ENCODE results near the gene ANP32E. TPM values are rescaled to one million over a fixed set of nuclear protein-coding genes. Genes with fewer than 3 reads are reported as not detected.

ANP32E gene
- total RNA-seq (2011; cell fraction: chromatin; rRNA removed; ENCODE audit: low replicate concordance): 8.8 and 23.9 TPM in 2 replicates
- 7.3 and 8.2 TPM in 2 replicates for total RNA-seq (2011; cell fraction: nucleolus; rRNA removed)
- total RNA-seq (2011; cell fraction: nucleoplasm; rRNA removed): 20.2 and 29.5 TPM in 2 replicates
- total RNA-seq (2014; rRNA removed) (62.5 and 67.0 TPM in 2 replicates), total RNA-seq (2014; rRNA removed; fragmentation: Illumina TruSeq; extraction: Trizol) (105 and 135 TPM in 2 replicates), total RNA-seq (2015; rRNA removed; fragmentation: Illumina TruSeq; extraction: Trizol) (89.4 and 93.3 TPM in 2 replicates), total RNA-seq (2021) (67.8 and 92.4 TPM in 2 replicates), polyA plus RNA-seq (2011; rRNA removed) (34.3 and 60.4 TPM in 2 replicates), polyA plus RNA-seq (2014; fragmentation: Illumina TruSeq; extraction: Trizol) (110 and 124 TPM in 2 replicates), polyA plus RNA-seq (2014; fragmentation: Nextera tagmentation; extraction: Ambion mirVana) (100 to 1,000 TPM; 133 to 197 TPM), polyA plus RNA-seq (2014; rRNA removed) (99.8 and 104 TPM in 2 replicates), polyA minus RNA-seq (2011; rRNA and poly(A)+ RNA removed) (45.2 and 52.2 TPM in 2 replicates), Bru-seq, nascent RNA (percentile 93 among the genes with signal in this experiment), BruChase-seq, experiment 1, labeled RNA remaining after a 2-hour chase (percentile 96 among the genes with signal in this experiment), BruChase-seq, experiment 2, labeled RNA remaining after a 6-hour chase (percentile 97 among the genes with signal in this experiment)
- 4.0 and 15.1 TPM in 2 replicates for polyA plus RNA-seq (2011; cell fraction: cytosol; rRNA removed)
- 6.3 and 9.6 TPM in 2 replicates for polyA plus RNA-seq (2011; cell fraction: nucleus; rRNA removed)
- 56.3 and 162 TPM in 2 replicates for polyA plus RNA-seq (2012)
- polyA minus RNA-seq (2011; cell fraction: cytosol; rRNA and poly(A)+ RNA removed): 22.0 and 28.1 TPM in 2 replicates
- 7.4 and 10.8 TPM in 2 replicates for polyA minus RNA-seq (2011; cell fraction: nucleus; rRNA and poly(A)+ RNA removed)
- long read RNA-seq, experiment 1, transcript ANP32E-208 (7 exons, 3,451 nt): major isoform, 361 of 546 reads
- long read RNA-seq, experiment 1, partial matches to known transcripts: 61 of 546 reads
- long read RNA-seq, experiment 1, other reads (novel, unspliced or antisense): 119 of 546 reads
- long read RNA-seq, experiment 2, partial matches to known transcripts: 7 of 55 reads
- long read RNA-seq, experiment 2, other reads (novel, unspliced or antisense): 46 of 55 reads
- long read RNA-seq, experiment 3, transcript ANP32E-208 (7 exons, 3,451 nt): major isoform, 33 of 205 reads
- long read RNA-seq, experiment 3, partial matches to known transcripts: 71 of 205 reads
- long read RNA-seq, experiment 3, other reads (novel, unspliced or antisense): 100 of 205 reads

DNA sequence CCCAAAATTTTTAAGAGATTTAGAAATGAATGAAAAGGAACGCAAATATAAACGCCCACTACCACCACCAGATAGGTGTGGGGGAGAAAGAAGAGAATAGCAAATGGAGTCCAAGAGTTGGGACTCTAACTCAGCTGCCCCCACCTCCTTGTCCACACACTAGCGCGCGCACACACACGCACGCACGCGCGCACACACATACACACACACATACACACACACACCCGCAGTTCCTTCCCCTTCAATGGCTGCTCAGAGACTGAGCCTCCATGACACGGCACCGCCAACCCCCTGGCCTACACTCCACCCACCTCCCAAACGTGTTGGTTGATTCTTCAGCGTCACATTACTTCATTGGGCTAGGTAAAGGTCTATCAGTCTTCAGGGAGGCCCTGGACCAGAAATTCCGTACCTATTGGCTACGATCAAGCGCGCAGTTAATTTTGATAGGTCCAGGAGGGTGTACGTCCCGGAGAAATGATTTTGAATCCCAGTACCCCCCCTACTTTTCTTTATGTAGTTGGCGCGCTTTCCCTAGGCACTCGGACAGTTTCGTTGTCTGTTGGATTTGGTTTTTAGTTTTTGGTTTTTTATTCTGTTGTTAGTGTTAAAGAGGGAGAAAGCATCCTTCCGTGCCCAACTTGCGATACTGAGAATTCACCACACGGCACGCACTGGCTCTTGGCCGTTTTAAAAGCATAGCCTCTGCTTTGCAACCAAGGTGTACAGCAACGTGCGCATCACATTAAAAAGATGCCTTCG is at the start of gene ANP32E:
Gene ANP32E, minus strand, starts transcription at position 261 of the 762 bp plus-strand sequence. CDS start 326 bp downstream, outside the sequence.
- FAIRE-seq (peak; percentile 100), ATAC-seq (peak; percentile 90), DNase-seq (ENCODE audit: extremely low read depth in 1 of 4, low spot score in 3 of 4) (peak; percentile 93 to 98 (median 96))
- CTCF ChIA-PET (ENCODE audit: low intra/inter-chr PET ratio): no interaction called here
- H2AFZ ChIP-seq (ENCODE audit: low read depth, low read length): peak within 1 kb of the TSS; percentile 90
- no TSS peak for BruUV-seq (replicated peaks)
- H4K20me1 ChIP-seq (replicated peaks; ENCODE audit: control insufficient read depth, insufficient read depth, low read length): no peaks in the 10 kb centered on the region; the same call in 1 of the 2 replicates
- 1% methylated on average over 31 of the region's 33 CpGs for WGBS (ENCODE audit: insufficient coverage, low coverage, missing lambda C conversion rate)
- H3K4me3 ChIP-seq: peak within 1 kb of the TSS; percentile 95
- H3K9me3 ChIP-seq (replicated peaks; ENCODE audit: control insufficient read depth, insufficient read depth, low read depth, low read length): no peaks in the 10 kb centered on the region
- H3K27ac ChIP-seq (ENCODE audit: extremely low read depth, low read depth, low read length): peak within 1 kb of the TSS; percentile 95
- H3K4me2 ChIP-seq (ENCODE audit: insufficient read depth, low read length): peak within 1 kb of the TSS; percentile 89
- H3K4me1 ChIP-seq (replicated peaks in 1 of 2; ENCODE audit: control insufficient read depth in 2 of 2, insufficient read depth in 2 of 2, low read length in 2 of 2): peaks cover 13 to 16% of the 10 kb centered on the region in 2 experiments; a peak in 4 of 5 replicates
- peaks cover 55% of the 10 kb centered on the region for H3K79me2 ChIP-seq (ENCODE audit: control insufficient read depth, insufficient read depth, low read length)
- in situ Hi-C loops (cut with MboI): no loop called here
- H3K9me1 ChIP-seq (ENCODE audit: control insufficient read depth, insufficient read depth, low read length): no peaks in the 10 kb centered on the region
- no peaks in the 10 kb centered on the region for H3K27me3 ChIP-seq (ENCODE audit: control insufficient read depth in 2 of 2, insufficient read depth in 2 of 2, low read length in 2 of 2)
- H3K9ac ChIP-seq (ENCODE audit: insufficient read depth in 1 of 2, low read depth in 2 of 2, low read length in 2 of 2): peak within 1 kb of the TSS; percentile 94 to 97
- POLR2A ChIA-PET: interaction anchor here (0.7 to 1.5 kb wide), 10 partner anchors 11 to 763 kb away, joined by 3 to 7 read pairs (median 3); partner anchors contain the start of gene APH1A
- H3K36me3 ChIP-seq (ENCODE audit: control insufficient read depth, insufficient read depth, low read length): peaks cover 15% of the 10 kb centered on the region; the same call in 2 of the 3 replicates
- intact Hi-C loops (cut with micrococcal nuclease): no loop called here
- TF ChIP-seq RBFOX2 (IDR thresholded peaks at IDR 0.05; ENCODE audit: low read depth, low read length) (peak; percentile 82), AFF4 (CRISPR knock-in tag; IDR thresholded peaks at IDR 0.05) (peak; percentile 98), ZNF707 (CRISPR knock-in tag; conservative IDR thresholded peaks at IDR 0.05) (no peak), NCOR1 (IDR thresholded peaks at IDR 0.05) (peak; percentile 50), HMGN3 (IDR thresholded peaks at IDR 0.05; ENCODE audit: borderline replicate concordance, extremely low read depth, insufficient read length, low read depth, low read length) (no peak), PTRF (tag; IDR thresholded peaks at IDR 0.05) (no peak)
- TF ChIP-seq, protein P1, sequence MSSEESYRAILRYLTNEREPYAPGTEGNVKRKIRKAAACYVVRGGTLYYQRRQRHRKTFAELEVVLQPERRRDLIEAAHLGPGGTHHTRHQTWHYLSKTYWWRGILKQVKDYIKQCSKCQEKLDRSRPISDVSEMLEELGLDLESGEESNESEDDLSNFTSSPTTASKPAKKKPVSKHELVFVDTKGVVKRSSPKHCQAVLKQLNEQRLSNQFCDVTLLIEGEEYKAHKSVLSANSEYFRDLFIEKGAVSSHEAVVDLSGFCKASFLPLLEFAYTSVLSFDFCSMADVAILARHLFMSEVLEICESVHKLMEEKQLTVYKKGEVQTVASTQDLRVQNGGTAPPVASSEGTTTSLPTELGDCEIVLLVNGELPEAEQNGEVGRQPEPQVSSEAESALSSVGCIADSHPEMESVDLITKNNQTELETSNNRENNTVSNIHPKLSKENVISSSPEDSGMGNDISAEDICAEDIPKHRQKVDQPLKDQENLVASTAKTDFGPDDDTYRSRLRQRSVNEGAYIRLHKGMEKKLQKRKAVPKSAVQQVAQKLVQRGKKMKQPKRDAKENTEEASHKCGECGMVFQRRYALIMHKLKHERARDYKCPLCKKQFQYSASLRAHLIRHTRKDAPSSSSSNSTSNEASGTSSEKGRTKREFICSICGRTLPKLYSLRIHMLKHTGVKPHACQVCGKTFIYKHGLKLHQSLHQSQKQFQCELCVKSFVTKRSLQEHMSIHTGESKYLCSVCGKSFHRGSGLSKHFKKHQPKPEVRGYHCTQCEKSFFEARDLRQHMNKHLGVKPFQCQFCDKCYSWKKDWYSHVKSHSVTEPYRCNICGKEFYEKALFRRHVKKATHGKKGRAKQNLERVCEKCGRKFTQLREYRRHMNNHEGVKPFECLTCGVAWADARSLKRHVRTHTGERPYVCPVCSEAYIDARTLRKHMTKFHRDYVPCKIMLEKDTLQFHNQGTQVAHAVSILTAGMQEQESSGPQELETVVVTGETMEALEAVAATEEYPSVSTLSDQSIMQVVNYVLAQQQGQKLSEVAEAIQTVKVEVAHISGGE (CRISPR knock-in tag; IDR thresholded peaks at IDR 0.05): peak in 1 of 3 experiments; percentile 69; a peak in 1 of 6 replicates

Measured in K562 (cell line).